ENCODE results near the gene OXNAD1. TPM values are rescaled to one million over a fixed set of nuclear protein-coding genes. Genes with fewer than 3 reads are reported as not detected.

OXNAD1 gene
- total and polyA plus RNA-seq, 2 of the 13 experiments (the other 11 are each of a cell fraction or from before 2014, with no cell fraction given), result 9.9 to 18.8 TPM

DNA sequence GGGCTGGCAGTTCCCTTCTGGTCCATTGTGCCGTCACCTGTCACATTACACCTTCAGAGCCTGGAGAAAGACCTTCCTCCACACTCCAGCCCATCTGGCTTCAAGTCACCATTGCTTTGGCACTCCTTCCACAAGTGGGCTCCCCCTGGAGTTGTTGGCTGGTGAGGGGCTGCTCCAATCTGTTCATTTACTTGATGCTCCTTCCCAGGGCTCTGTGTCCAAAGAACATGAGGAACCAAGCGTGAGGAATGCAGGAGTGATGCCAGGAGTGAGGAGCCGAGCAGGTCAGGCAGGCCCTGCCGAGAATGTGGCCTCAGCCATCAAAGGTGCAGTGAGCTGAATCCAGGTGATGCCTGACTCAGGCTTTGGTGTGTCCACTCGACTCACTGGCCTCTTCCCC is 57.2 kb downstream of the OXNAD1 start:
- H3K4me1 ChIP-seq (ENCODE audit: insufficient read depth, low read length), result peaks cover 33% of the 10 kb centered on the region
- ATAC-seq, result no peak

More for the DNA sequence above, 57.2 kb downstream of the OXNAD1 start:
- Histone ChIP-seq H3K9ac (ENCODE audit: insufficient read depth, low read depth, low read length) (no peak overlapping the region), H3K9me3 (ENCODE audit: low read length) (no peaks in the 10 kb centered on the region), H3K79me2 (ENCODE audit: insufficient read depth, low read length) (no peaks in the 10 kb centered on the region), H3K27ac (ENCODE audit: extremely low read length, insufficient read depth, low read length) (no peak overlapping the region), H3K4me2 (ENCODE audit: low read depth, low read length) (no peak overlapping the region), H3K27me3 (ENCODE audit: control insufficient read depth in 1 of 2, insufficient read depth in 2 of 2, low read length in 2 of 2) (no peaks in the 10 kb centered on the region), H2AFZ (ENCODE audit: low read length) (no peak overlapping the region), H3K4me3 (replicated peaks in 1 of 3; ENCODE audit: insufficient read depth in 1 of 3, low read depth in 2 of 3, low read length in 3 of 3) (no peak overlapping the region), H4K20me1 (ENCODE audit: insufficient read depth, low read length) (no peaks in the 10 kb centered on the region), H3K36me3 (replicated peaks in 1 of 2; ENCODE audit: control insufficient read depth in 1 of 2, insufficient read depth in 2 of 2, low read length in 2 of 2) (peaks cover 4 to 12% of the 10 kb centered on the region in 2 experiments)
- POLR2A ChIA-PET, result no interaction called here
- intact Hi-C loops (cut with micrococcal nuclease; ENCODE audit: unreplicated experiment) (no loop called here), in situ Hi-C loops (cut with HindIII; ENCODE audit: extremely low pct_ligation_motif_present, low pct_unique_long_range_greater_than_20kb) (no loop called here)
- CTCF ChIA-PET (ENCODE audit: low intra/inter-chr PET ratio, low total read pairs), result no interaction called here
- WGBS (ENCODE audit: low lambda C conversion rate), result 100% methylated on average over 3 of the region's 5 CpGs
- FAIRE-seq (no peak), DNase-seq (ENCODE audit: low spot score) (no peak)
- TF ChIP-seq, protein P1, sequence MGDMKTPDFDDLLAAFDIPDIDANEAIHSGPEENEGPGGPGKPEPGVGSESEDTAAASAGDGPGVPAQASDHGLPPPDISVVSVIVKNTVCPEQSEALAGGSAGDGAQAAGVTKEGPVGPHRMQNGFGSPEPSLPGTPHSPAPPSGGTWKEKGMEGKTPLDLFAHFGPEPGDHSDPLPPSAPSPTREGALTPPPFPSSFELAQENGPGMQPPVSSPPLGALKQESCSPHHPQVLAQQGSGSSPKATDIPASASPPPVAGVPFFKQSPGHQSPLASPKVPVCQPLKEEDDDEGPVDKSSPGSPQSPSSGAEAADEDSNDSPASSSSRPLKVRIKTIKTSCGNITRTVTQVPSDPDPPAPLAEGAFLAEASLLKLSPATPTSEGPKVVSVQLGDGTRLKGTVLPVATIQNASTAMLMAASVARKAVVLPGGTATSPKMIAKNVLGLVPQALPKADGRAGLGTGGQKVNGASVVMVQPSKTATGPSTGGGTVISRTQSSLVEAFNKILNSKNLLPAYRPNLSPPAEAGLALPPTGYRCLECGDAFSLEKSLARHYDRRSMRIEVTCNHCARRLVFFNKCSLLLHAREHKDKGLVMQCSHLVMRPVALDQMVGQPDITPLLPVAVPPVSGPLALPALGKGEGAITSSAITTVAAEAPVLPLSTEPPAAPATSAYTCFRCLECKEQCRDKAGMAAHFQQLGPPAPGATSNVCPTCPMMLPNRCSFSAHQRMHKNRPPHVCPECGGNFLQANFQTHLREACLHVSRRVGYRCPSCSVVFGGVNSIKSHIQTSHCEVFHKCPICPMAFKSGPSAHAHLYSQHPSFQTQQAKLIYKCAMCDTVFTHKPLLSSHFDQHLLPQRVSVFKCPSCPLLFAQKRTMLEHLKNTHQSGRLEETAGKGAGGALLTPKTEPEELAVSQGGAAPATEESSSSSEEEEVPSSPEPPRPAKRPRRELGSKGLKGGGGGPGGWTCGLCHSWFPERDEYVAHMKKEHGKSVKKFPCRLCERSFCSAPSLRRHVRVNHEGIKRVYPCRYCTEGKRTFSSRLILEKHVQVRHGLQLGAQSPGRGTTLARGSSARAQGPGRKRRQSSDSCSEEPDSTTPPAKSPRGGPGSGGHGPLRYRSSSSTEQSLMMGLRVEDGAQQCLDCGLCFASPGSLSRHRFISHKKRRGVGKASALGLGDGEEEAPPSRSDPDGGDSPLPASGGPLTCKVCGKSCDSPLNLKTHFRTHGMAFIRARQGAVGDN (CRISPR knock-in tag; IDR thresholded peaks at IDR 0.05), result peak; percentile 39
- TF ChIP-seq IRF2 (CRISPR knock-in tag; IDR thresholded peaks at IDR 0.05), result no peak
- no TSS peak for BruUV-seq (replicated peaks)

Measured in HepG2 (cell line).